Osteoblast (primary cell): ENCODE data around the gene REM2. TPM values are rescaled to one million over a fixed set of nuclear protein-coding genes. Genes with fewer than 3 reads are reported as not detected.
A peak's percentile ranks its signal among the peaks of the same experiment; 100 is the strongest.

Experiments used
- DNase-seq: peaks from one replicate; pipeline ENCODE4 v3.0.0; 2011; ENCODE audit warnings: low spot score, mixed read lengths; ENCODE audit not compliant: insufficient read length; ENCODE audit errors: missing footprints
- H2AFZ ChIP-seq: 2 replicates; pipeline ENCODE4 v1.6.0; 2011; ENCODE audit warnings: mild to moderate bottlenecking, low read length
- H3K27ac ChIP-seq: 2 replicates; pipeline ENCODE4 v1.5.1; 2011; ENCODE audit warnings: mild to moderate bottlenecking, low read depth, low read length, moderate library complexity
- H3K27me3 ChIP-seq: 2 replicates; pipeline ENCODE4 v1.6.0; 2012; ENCODE audit warnings: mild to moderate bottlenecking, control low read depth, inconsistent platforms, low read length, moderate library complexity; ENCODE audit not compliant: insufficient read depth
- H3K36me3 ChIP-seq: 2 replicates; pipeline ENCODE4 v1.5.1; 2011; ENCODE audit warnings: mild to moderate bottlenecking, low read length, control low read depth, moderate library complexity; ENCODE audit not compliant: insufficient read depth
- H3K4me1 ChIP-seq: 2 replicates; pipeline ENCODE4 v1.5.1; 2011; ENCODE audit warnings: mild to moderate bottlenecking, low read length, control low read depth, moderate library complexity; ENCODE audit not compliant: insufficient read depth
- H3K4me2 ChIP-seq: 2 replicates; pipeline ENCODE4 v1.6.0; 2011; ENCODE audit warnings: mild to moderate bottlenecking, low read length; ENCODE audit not compliant: insufficient read depth
- H3K4me3 ChIP-seq: fragments of 200-600 bp; sonication (generic); 3 replicates; pipeline ENCODE4 v1.5.1; 2012; ENCODE audit warnings: mild to moderate bottlenecking, low read length, inconsistent platforms; ENCODE audit not compliant: insufficient read depth
- H3K79me2 ChIP-seq: 2 replicates; pipeline ENCODE4 v1.6.0; 2012; ENCODE audit warnings: mild to moderate bottlenecking, low read length, control low read depth, inconsistent platforms; ENCODE audit not compliant: insufficient read depth
- H3K9me3 ChIP-seq: 2 replicates; pipeline ENCODE4 v1.5.1; 2011; ENCODE audit warnings: low read depth, low read length, control low read depth
- H4K20me1 ChIP-seq: 2 replicates; pipeline ENCODE4 v1.6.0; 2012; ENCODE audit warnings: mild to moderate bottlenecking, low read length, control low read depth; ENCODE audit not compliant: insufficient read depth
- total RNA-seq: library from RNA; depleted of rRNA; stranded (reverse); fragments of >200 nt; gene quantifications from 2 replicates; pipeline ENCODE4 v1.2.3, GENCODE V29; 2012
- TF ChIP-seq, protein P1 (sequence below): IDR thresholded peaks from 2 replicates; pipeline ENCODE4 v1.5.1; 2011; ENCODE audit warnings: mild to moderate bottlenecking, low read depth, low read length, moderate library complexity; ENCODE audit errors: extremely low read depth

The REM2 gene
- total RNA-seq, 1 donor: 0.36 TPM

DNA sequence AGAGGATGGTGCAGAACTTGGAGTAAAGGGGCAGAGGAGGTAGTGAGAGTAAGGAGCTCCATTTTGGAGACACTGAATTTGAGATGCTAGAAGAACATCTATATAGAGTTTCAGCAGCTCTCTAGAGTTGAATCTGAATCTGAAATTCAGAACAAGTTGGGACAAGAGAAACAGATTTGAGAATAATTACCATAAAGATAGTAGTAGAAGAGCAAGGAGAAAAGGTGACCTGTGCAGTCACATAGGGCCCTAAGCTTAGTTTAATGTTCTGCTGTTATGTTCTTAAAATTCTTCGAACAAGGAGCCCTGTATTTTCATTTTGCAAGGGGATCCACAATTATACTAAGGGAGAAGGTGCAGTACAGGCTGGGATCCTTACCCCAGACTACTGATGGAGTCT, 7.4 kb downstream of the REM2 start:
- H3K27ac ChIP-seq: no peak overlapping the region
- H2AFZ ChIP-seq: no peak overlapping the region
- peaks cover 4% of the 10 kb centered on the region for H3K79me2 ChIP-seq
- no peaks in the 10 kb centered on the region for H4K20me1 ChIP-seq
- no peaks in the 10 kb centered on the region for H3K36me3 ChIP-seq
- no peaks in the 10 kb centered on the region for H3K27me3 ChIP-seq
- TF ChIP-seq, protein P1, sequence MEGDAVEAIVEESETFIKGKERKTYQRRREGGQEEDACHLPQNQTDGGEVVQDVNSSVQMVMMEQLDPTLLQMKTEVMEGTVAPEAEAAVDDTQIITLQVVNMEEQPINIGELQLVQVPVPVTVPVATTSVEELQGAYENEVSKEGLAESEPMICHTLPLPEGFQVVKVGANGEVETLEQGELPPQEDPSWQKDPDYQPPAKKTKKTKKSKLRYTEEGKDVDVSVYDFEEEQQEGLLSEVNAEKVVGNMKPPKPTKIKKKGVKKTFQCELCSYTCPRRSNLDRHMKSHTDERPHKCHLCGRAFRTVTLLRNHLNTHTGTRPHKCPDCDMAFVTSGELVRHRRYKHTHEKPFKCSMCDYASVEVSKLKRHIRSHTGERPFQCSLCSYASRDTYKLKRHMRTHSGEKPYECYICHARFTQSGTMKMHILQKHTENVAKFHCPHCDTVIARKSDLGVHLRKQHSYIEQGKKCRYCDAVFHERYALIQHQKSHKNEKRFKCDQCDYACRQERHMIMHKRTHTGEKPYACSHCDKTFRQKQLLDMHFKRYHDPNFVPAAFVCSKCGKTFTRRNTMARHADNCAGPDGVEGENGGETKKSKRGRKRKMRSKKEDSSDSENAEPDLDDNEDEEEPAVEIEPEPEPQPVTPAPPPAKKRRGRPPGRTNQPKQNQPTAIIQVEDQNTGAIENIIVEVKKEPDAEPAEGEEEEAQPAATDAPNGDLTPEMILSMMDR: no peak
- peaks cover 8% of the 10 kb centered on the region for H3K4me1 ChIP-seq
- H3K4me3 ChIP-seq: no peak overlapping the region
- DNase-seq: peak; percentile 11
- H3K4me2 ChIP-seq: no peak overlapping the region
- H3K9me3 ChIP-seq: no peaks in the 10 kb centered on the region

DNA sequence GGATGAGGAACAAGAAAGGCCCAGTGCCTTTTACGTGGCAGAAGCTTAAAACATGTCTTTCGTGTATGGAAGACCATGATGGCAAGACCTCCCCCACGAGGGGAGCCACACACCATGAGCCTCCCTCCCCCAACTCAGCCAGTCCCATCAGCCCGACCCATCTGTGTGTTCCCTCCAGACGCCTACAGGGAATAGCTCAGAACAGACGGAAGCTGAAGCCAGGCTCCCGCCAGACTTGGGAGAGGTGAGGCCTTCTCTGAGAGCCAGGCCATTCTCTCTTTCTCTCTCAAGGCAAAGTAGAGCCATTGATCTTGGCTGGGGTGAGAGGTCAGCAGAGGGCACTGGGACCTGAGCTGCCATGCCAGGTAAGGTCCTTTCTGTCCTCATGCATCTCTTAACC, 9.5 kb downstream of the REM2 start:
- Histone ChIP-seq H2AFZ (no peak overlapping the region), H3K4me1 (peaks cover 3% of the 10 kb centered on the region), H3K4me2 (no peak overlapping the region), H3K79me2 (peaks cover 4% of the 10 kb centered on the region), H3K4me3 (no peak overlapping the region), H3K27ac (no peak overlapping the region), H3K36me3 (no peaks in the 10 kb centered on the region), H4K20me1 (no peaks in the 10 kb centered on the region), H3K27me3 (no peaks in the 10 kb centered on the region), H3K9me3 (no peaks in the 10 kb centered on the region)
- DNase-seq: peak; percentile 23
- TF ChIP-seq, protein P1: no peak

DNA sequence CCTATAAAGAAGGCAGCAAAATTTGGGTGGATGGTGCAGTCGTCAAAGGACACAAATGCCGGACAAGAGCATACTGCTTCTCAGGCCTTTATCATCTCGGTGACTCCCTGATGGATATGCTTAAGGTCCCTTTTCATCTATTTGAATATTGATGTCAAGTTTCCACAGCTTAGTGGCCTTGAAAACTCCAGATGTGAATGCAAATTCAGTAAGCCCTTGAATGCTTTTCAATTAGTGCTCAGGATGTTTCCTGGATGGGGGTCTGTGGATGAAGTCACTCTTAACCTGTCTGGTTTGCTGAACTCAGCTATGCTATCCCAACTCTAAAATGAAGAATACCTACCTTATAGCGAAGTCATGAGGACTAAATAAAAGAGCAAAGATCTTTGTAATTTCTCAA, 10.7 kb downstream of the REM2 start:
- H2AFZ ChIP-seq: no peak overlapping the region
- H3K4me3 ChIP-seq: no peak overlapping the region
- H3K4me2 ChIP-seq: no peak overlapping the region
- peaks cover 12% of the 10 kb centered on the region for H3K4me1 ChIP-seq
- H3K79me2 ChIP-seq: no peaks in the 10 kb centered on the region
- H3K27ac ChIP-seq: no peak overlapping the region
- no peaks in the 10 kb centered on the region for H4K20me1 ChIP-seq
- TF ChIP-seq, protein P1: no peak
- no peaks in the 10 kb centered on the region for H3K27me3 ChIP-seq
- no peaks in the 10 kb centered on the region for H3K9me3 ChIP-seq
- DNase-seq: peak; percentile 1
- no peaks in the 10 kb centered on the region for H3K36me3 ChIP-seq

DNA sequence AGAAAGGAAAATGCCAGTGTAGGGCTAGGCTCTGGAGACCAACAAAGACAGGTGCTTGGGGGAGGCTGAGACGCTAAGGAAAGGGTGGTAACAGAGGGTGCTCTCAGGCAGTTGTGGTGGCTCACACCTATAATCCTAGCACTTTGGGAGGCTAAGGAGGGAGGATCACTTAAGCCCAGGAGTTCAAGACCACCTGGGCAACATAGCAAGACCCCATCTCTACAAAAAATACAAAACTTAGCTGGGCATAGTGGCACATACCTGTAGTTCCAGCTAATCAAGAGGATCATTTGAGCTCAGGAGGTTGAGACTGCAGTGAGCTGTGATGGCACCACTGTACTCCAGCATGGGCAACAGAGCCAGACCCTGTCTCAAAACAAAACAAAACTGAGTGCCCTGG, 12.4 kb downstream of the REM2 start:
- Histone ChIP-seq H3K36me3 (no peaks in the 10 kb centered on the region), H3K9me3 (no peaks in the 10 kb centered on the region), H3K4me1 (peaks cover 24% of the 10 kb centered on the region), H3K27ac (no peak overlapping the region), H2AFZ (no peak overlapping the region), H3K4me3 (no peak overlapping the region), H4K20me1 (no peaks in the 10 kb centered on the region), H3K4me2 (no peak overlapping the region), H3K79me2 (no peaks in the 10 kb centered on the region), H3K27me3 (no peaks in the 10 kb centered on the region)
- TF ChIP-seq, protein P1: no peak
- no peak for DNase-seq
